GM23248 (cell line): ENCODE measurements around the gene RUNX1. TPM values are rescaled to one million over a fixed set of nuclear protein-coding genes. Genes with fewer than 3 reads are reported as not detected.

Experiments used
- DNase-seq: peaks from one replicate; pipeline ENCODE4 v3.0.0-alpha.2; 2015
- H2AFZ ChIP-seq: fragments of 200-600 bp; sonication (generic); 2 replicates; pipeline ENCODE4 v1.6.1; 2016; ENCODE audit warnings: antibody characterized with exemption
- H3F3A ChIP-seq: fragments of 200-600 bp; sonication (generic); 2 replicates; pipeline ENCODE4 v1.6.1; 2016; ENCODE audit warnings: mild to moderate bottlenecking, antibody characterized with exemption, mixed run types; ENCODE audit not compliant: insufficient read depth
- H3K27ac ChIP-seq: fragments of 200-600 bp; sonication (generic); 2 replicates; pipeline ENCODE4 v1.5.1; 2016; ENCODE audit warnings: mild to moderate bottlenecking
- H3K27me3 ChIP-seq: fragments of 200-600 bp; sonication (generic); replicated peaks from 2 replicates; pipeline ENCODE4 v1.6.1; 2016; ENCODE audit warnings: mild to moderate bottlenecking; ENCODE audit not compliant: insufficient read depth
- H3K36me3 ChIP-seq: fragments of 200-600 bp; sonication (generic); 2 replicates; pipeline ENCODE4 v1.6.1; 2016; ENCODE audit warnings: low read depth, mild to moderate bottlenecking
- H3K4me1 ChIP-seq: fragments of 200-600 bp; sonication (generic); 2 replicates; pipeline ENCODE4 v1.6.1; 2016; ENCODE audit warnings: mild to moderate bottlenecking; ENCODE audit not compliant: insufficient read depth
- H3K4me2 ChIP-seq: fragments of 200-600 bp; sonication (generic); one replicate; pipeline ENCODE4 v1.6.1; 2016; ENCODE audit warnings: mild to moderate bottlenecking; ENCODE audit not compliant: unreplicated experiment
- H3K4me3 ChIP-seq: fragments of 200-600 bp; sonication (generic); 2 replicates; pipeline ENCODE4 v1.5.1; 2016; ENCODE audit warnings: mild to moderate bottlenecking
- H3K79me2 ChIP-seq: fragments of 200-600 bp; sonication (generic); 2 replicates; pipeline ENCODE4 v1.6.1; 2016; ENCODE audit warnings: mild to moderate bottlenecking; ENCODE audit not compliant: insufficient read depth
- H3K9ac ChIP-seq: fragments of 200-600 bp; sonication (generic); 2 replicates; pipeline ENCODE4 v1.6.1; 2016; ENCODE audit warnings: mild to moderate bottlenecking
- H3K9me2 ChIP-seq: fragments of 200-600 bp; sonication (generic); 2 replicates; pipeline ENCODE4 v1.6.1; 2016; ENCODE audit warnings: mixed run types, mild to moderate bottlenecking, moderate library complexity; ENCODE audit not compliant: insufficient read depth
- H3K9me3 ChIP-seq: fragments of 200-600 bp; sonication (generic); one replicate; pipeline ENCODE4 v1.6.1; 2017; ENCODE audit warnings: low read depth
- H4K20me1 ChIP-seq: fragments of 200-600 bp; sonication (generic); 2 replicates; pipeline ENCODE4 v1.6.0; 2016; ENCODE audit not compliant: insufficient read depth
- EZH2 ChIP-seq: fragments of 200-600 bp; sonication (generic); IDR thresholded peaks from 2 replicates; pipeline ENCODE4 v1.6.1; 2018; ENCODE audit warnings: antibody characterized with exemption, mild to moderate bottlenecking; ENCODE audit not compliant: insufficient read depth, poor library complexity, severe bottlenecking
- EZH2phosphoT487 ChIP-seq: fragments of 200-600 bp; sonication (generic); IDR thresholded peaks from 2 replicates; pipeline ENCODE4 v1.6.1; 2018; ENCODE audit warnings: antibody characterized with exemption, moderate library complexity, mild to moderate bottlenecking, low read depth; ENCODE audit not compliant: insufficient read depth
- WGBS, 2 experiments: methylation state at CpG; one replicate each; pipeline ENCODE4 v1.1.6; 2015 to 2017; ENCODE audit warnings: low lambda C conversion rate in 2 of 2, low coverage in 1 of 2; ENCODE audit errors: missing lambda C conversion rate in 2 of 2; 5-methylcytosine and 5-hydroxymethylcytosine counted together
- in situ Hi-C: fragments of 300-500 bp; cut with MboI; formaldehyde crosslinking; loops from 2 replicates; pipeline ENCODE4 v1.15.0; 2020
- polyA plus RNA-seq: library from polyadenylated mRNA; unstranded; fragments of >200 nt; fragmentation: Nextera tagmentation; extraction: Ambion mirVana; gene quantifications from 2 replicates; pipeline ENCODE4 v1.2.1, GENCODE V29; 2016
- total RNA-seq: library from RNA; depleted of rRNA; stranded (reverse); fragments of >200 nt; shearing (Covaris generic); gene quantifications from 2 replicates; pipeline ENCODE4 v1.2.3, GENCODE V29; 2014

The RUNX1 gene
- total and polyA plus RNA-seq, 2 experiments from 2014 or later = 21.3 to 32.6 TPM

GRCh38 chr21:34825101-34825500, 224.0 kb downstream of the RUNX1 start:
- Histone ChIP-seq H3K27ac (peak overlapping the region; percentile 71), H3K9ac (no peak overlapping the region; the same call in 1 of the 2 replicates), H3K36me3 (peaks cover 89% of the 10 kb centered on the region), H3F3A (peaks cover 91% of the 10 kb centered on the region), H3K79me2 (peaks cover 98% of the 10 kb centered on the region), H3K9me3 (no peaks in the 10 kb centered on the region), H2AFZ (no peak overlapping the region), H4K20me1 (no peaks in the 10 kb centered on the region), H3K4me3 (no peak overlapping the region), H3K4me1 (peaks cover 14% of the 10 kb centered on the region), H3K9me2 (no peaks in the 10 kb centered on the region), H3K4me2 (no peak overlapping the region), H3K27me3 (no peaks in the 10 kb centered on the region)
- no peak for TF ChIP-seq EZH2phosphoT487
- no peak for TF ChIP-seq EZH2
- no peak for DNase-seq
- 96 to 100% methylated on average over 3 of the region's 3 CpGs for WGBS, 2 experiments
- in situ Hi-C loops = no loop called here

GRCh38 chr21:34824314-34824713, 224.8 kb downstream of the RUNX1 start:
- Histone ChIP-seq H3K9me2 (no peaks in the 10 kb centered on the region), H3K4me3 (no peak overlapping the region), H3K4me1 (peaks cover 14% of the 10 kb centered on the region), H3K9ac (no peak overlapping the region; the same call in 1 of the 2 replicates), H3K79me2 (peaks cover 98% of the 10 kb centered on the region), H2AFZ (no peak overlapping the region), H3K36me3 (peaks cover 88% of the 10 kb centered on the region), H3K27ac (peak overlapping the region; percentile 71), H3K27me3 (no peaks in the 10 kb centered on the region), H3F3A (peaks cover 84% of the 10 kb centered on the region), H3K4me2 (no peak overlapping the region), H4K20me1 (no peaks in the 10 kb centered on the region), H3K9me3 (no peaks in the 10 kb centered on the region)
- in situ Hi-C loops = no loop called here
- no peak for DNase-seq
- TF ChIP-seq EZH2phosphoT487 (no peak), EZH2 (no peak)
- WGBS, 2 experiments = 15 to 24% methylated on average over 1 of the region's 1 CpG

DNA sequence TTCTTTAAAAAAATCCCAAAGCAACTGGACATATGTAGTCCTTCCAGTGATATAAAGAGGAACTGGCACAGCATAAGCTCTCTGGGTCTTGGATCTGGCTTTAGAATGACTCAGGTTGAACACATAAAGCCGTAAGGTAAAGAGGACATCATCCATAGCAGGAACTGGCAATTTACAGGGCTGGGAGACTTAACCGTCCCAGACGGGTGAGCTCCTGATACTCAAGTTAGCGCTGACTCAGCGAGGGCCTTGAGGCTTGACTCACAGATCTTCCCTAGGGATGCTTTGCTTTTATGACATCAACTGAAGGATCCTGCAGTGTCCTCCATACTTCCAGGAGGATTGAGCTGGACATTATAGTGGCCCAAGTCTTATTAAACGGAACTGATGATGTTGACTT, 226.2 kb downstream of the RUNX1 start:
- Histone ChIP-seq H3K4me3 (no peak overlapping the region), H3K36me3 (peaks cover 80% of the 10 kb centered on the region), H3K79me2 (peaks cover 97% of the 10 kb centered on the region), H3K4me2 (no peak overlapping the region), H3F3A (peaks cover 84% of the 10 kb centered on the region), H3K27me3 (no peaks in the 10 kb centered on the region), H3K4me1 (peaks cover 19% of the 10 kb centered on the region), H3K27ac (peak overlapping the region; percentile 71), H3K9ac (no peak overlapping the region), H3K9me3 (no peaks in the 10 kb centered on the region), H3K9me2 (no peaks in the 10 kb centered on the region), H2AFZ (no peak overlapping the region), H4K20me1 (no peaks in the 10 kb centered on the region)
- peak; percentile 93 for DNase-seq
- TF ChIP-seq EZH2phosphoT487 (no peak), EZH2 (no peak)
- in situ Hi-C loops = no loop called here
- WGBS, 2 experiments = 58 to 64% methylated on average over 6 of the region's 6 CpGs

- Histone ChIP-seq H3K9me2 (no peaks in the 10 kb centered on the region), H3K4me2 (no peak overlapping the region), H3F3A (peaks cover 87% of the 10 kb centered on the region), H3K9me3 (no peaks in the 10 kb centered on the region), H3K27me3 (no peaks in the 10 kb centered on the region), H3K27ac (peak overlapping the region; percentile 71), H3K79me2 (peaks cover 97% of the 10 kb centered on the region), H3K4me1 (peaks cover 19% of the 10 kb centered on the region), H3K9ac (no peak overlapping the region), H4K20me1 (no peaks in the 10 kb centered on the region), H3K36me3 (peaks cover 77% of the 10 kb centered on the region), H3K4me3 (no peak overlapping the region), H2AFZ (no peak overlapping the region)
- in situ Hi-C loops = no loop called here
- DNase-seq = no peak
- 98% methylated on average over 5 of the region's 5 CpGs for WGBS, 2 experiments
- no peak for TF ChIP-seq EZH2
- TF ChIP-seq EZH2phosphoT487 = no peak
Observed at GRCh38 chr21:34822168-34822567, 226.9 kb downstream of the RUNX1 start.

DNA sequence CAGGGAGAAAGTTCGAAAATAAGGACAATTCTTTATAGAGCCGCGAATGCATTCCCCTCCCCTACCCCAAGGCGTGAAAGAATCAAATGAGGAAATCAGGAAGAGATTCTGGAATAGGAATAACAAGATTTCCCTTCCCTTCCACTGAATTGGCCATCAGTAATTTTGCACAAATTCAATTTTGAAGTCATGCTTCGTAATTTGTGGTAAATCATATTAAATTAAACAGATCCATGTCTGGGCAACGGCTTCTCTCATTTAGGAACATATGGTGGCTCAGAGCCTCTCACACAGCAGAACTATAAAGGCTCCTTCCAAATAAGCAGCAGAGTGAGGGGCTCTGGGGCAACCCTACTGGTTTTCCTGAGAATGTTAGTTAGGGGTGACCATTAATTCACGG, 227.4 kb downstream of the RUNX1 start:
- in situ Hi-C loops = no loop called here
- no peaks in the 10 kb centered on the region for H4K20me1 ChIP-seq
- peak overlapping the region; percentile 71; the same call in 1 of the 2 replicates for H3K27ac ChIP-seq
- WGBS, 2 experiments = 91% methylated on average over 7 of the region's 7 CpGs
- H3K9me3 ChIP-seq = no peaks in the 10 kb centered on the region
- H3K79me2 ChIP-seq = peaks cover 97% of the 10 kb centered on the region
- H3K9ac ChIP-seq = no peak overlapping the region
- no peaks in the 10 kb centered on the region for H3K27me3 ChIP-seq
- H3K4me2 ChIP-seq = no peak overlapping the region
- no peak for DNase-seq
- H3K36me3 ChIP-seq = peaks cover 77% of the 10 kb centered on the region
- H3K4me1 ChIP-seq = peaks cover 19% of the 10 kb centered on the region
- TF ChIP-seq EZH2phosphoT487 = no peak
- no peak for TF ChIP-seq EZH2
- H2AFZ ChIP-seq = no peak overlapping the region
- H3K4me3 ChIP-seq = no peak overlapping the region
- H3F3A ChIP-seq = peaks cover 87% of the 10 kb centered on the region
- no peaks in the 10 kb centered on the region for H3K9me2 ChIP-seq
